HepG2 (cell line): ENCODE results near the gene ZNF783. TPM values are rescaled to one million over a fixed set of nuclear protein-coding genes. Genes with fewer than 3 reads are reported as not detected.

Source experiments
- ATAC-seq: fragments of 200-7000 bp; cut with Tn5 transposase; 3 replicates; pipeline ENCODE4 v1.9.1; 2020; ENCODE audit warnings: mild to moderate bottlenecking, moderate library complexity
- BruUV-seq: library from RNA; stranded (reverse); fragments of 400-500 nt; replicated peaks from 2 replicates; lab custom pipeline; 2021; lab: Mats Ljungman, UMichigan
- CTCF ChIA-PET: fragments of 300-600 bp; formaldehyde crosslinking; extraction: SDS; loops from one replicate; lab custom pipeline; 2021; ENCODE audit warnings: low total read pairs, inconsistent platforms, low intra/inter-chr PET ratio; lab: Yijun Ruan, JAX
- POLR2A ChIA-PET: fragments of 350-600 bp; sonication (Branson Sonifier 250); formaldehyde crosslinking; loops from one replicate; lab custom pipeline; 2020; ENCODE audit warnings: antibody characterized with exemption, inconsistent platforms; lab: Yijun Ruan, JAX
- DNase-seq: peaks from one replicate; pipeline ENCODE4 v3.0.0-alpha.2; 2015; ENCODE audit warnings: low spot score
- FAIRE-seq: peaks from 3 replicates; lab custom pipeline; 2011; peaks lifted over from hg19 to GRCh38; lab: Jason Lieb, UNC
- H2AFZ ChIP-seq: one replicate; pipeline ENCODE4 v1.6.1; 2011; ENCODE audit warnings: low read length, inconsistent platforms
- H3K27ac ChIP-seq: fragments of 300-600 bp; 3 replicates; pipeline ENCODE4 v1.8.0; 2011; ENCODE audit warnings: mixed run types, mild to moderate bottlenecking, mixed read lengths, low read length, inconsistent platforms; ENCODE audit not compliant: insufficient read depth; ENCODE audit errors: extremely low read length
- H3K27me3 ChIP-seq, 2 experiments: fragments of 200-600 bp in 1 of 2; 2 replicates in 1 of 2; 3 replicates in 1 of 2; pipeline versions ENCODE4 v1.6.0 to v1.8.0; 2011; ENCODE audit warnings: low read length in 2 of 2, mild to moderate bottlenecking in 2 of 2, moderate library complexity in 2 of 2, inconsistent platforms in 1 of 2; ENCODE audit not compliant: insufficient read depth in 2 of 2, control insufficient read depth in 1 of 2
- H3K36me3 ChIP-seq, 2 experiments: fragments of 200-600 bp in 1 of 2; replicated peaks in 1 of 2; 2 replicates in 1 of 2; 3 replicates in 1 of 2; pipeline versions ENCODE4 v1.5.1 to v1.8.0; 2011; ENCODE audit warnings: low read length in 2 of 2, inconsistent platforms in 1 of 2; ENCODE audit not compliant: insufficient read depth in 2 of 2, control insufficient read depth in 1 of 2
- H3K4me1 ChIP-seq: 2 replicates; pipeline ENCODE4 v1.5.1; 2012; ENCODE audit warnings: low read length, inconsistent platforms; ENCODE audit not compliant: insufficient read depth
- H3K4me2 ChIP-seq: 2 replicates; pipeline ENCODE4 v1.6.0; 2011; ENCODE audit warnings: low read depth, low read length, inconsistent platforms
- H3K4me3 ChIP-seq, 3 experiments: fragments of 200-600 bp in 1 of 3; sonication (generic), shearing (Covaris generic) in 1 of 3; replicated peaks in 1 of 3; 2 replicates each; pipeline ENCODE4 v1.5.1; 2011 to 2016; ENCODE audit warnings: low read length in 3 of 3, inconsistent platforms in 2 of 3, low read depth in 2 of 3, mild to moderate bottlenecking in 2 of 3, control low read depth in 1 of 3, mixed read lengths in 1 of 3; ENCODE audit not compliant: insufficient read depth in 1 of 3
- H3K79me2 ChIP-seq: one replicate; pipeline ENCODE4 v1.6.1; 2011; ENCODE audit warnings: low read length, inconsistent platforms; ENCODE audit not compliant: insufficient read depth
- H3K9ac ChIP-seq: 2 replicates; pipeline ENCODE4 v1.6.0; 2011; ENCODE audit warnings: mild to moderate bottlenecking, low read depth, low read length, inconsistent platforms; ENCODE audit not compliant: insufficient read depth
- H3K9me3 ChIP-seq: 2 replicates; pipeline ENCODE4 v1.5.1; 2012; ENCODE audit warnings: mild to moderate bottlenecking, low read length
- H4K20me1 ChIP-seq: 2 replicates; pipeline ENCODE4 v1.6.0; 2011; ENCODE audit warnings: inconsistent platforms, mild to moderate bottlenecking, low read length, moderate library complexity; ENCODE audit not compliant: insufficient read depth
- GABPA ChIP-seq, 2 experiments: IDR thresholded peaks; 2 replicates each; pipeline ENCODE4 v1.6.1; 2011 to 2016; ENCODE audit warnings: low read depth in 2 of 2, low read length in 1 of 2, missing biosample characterization in 1 of 2, missing genetic modification characterization in 1 of 2
- SIN3B ChIP-seq: fragments of 150-350 bp; IDR thresholded peaks from 2 replicates; pipeline ENCODE4 v1.6.1; 2014; ENCODE audit warnings: low read length
- TOE1 ChIP-seq: sonication (generic); formaldehyde crosslinking; IDR thresholded peaks from 2 replicates; pipeline ENCODE4 v1.4.0; 2020; ENCODE audit warnings: mild to moderate bottlenecking, missing genetic modification reagents
- TRIM24 ChIP-seq: sonication (generic); formaldehyde crosslinking; IDR thresholded peaks from 2 replicates; pipeline ENCODE4 v1.8.0; 2022; ENCODE audit warnings: mild to moderate bottlenecking, missing genetic modification reagents
- ZNF800 ChIP-seq: sonication (generic); formaldehyde crosslinking; IDR thresholded peaks from 2 replicates; pipeline ENCODE4 v1.4.0; 2020; ENCODE audit warnings: missing genetic modification reagents
- WGBS: methylation state at CpG from one replicate; pipeline ENCODE4 v1.1.6; 2017; ENCODE audit warnings: low lambda C conversion rate; 5-methylcytosine and 5-hydroxymethylcytosine counted together
- in situ Hi-C: cut with HindIII; loops from 2 replicates; pipeline ENCODE4 v1.10.0; 2017; ENCODE audit warnings: low pct_unique_long_range_greater_than_20kb; ENCODE audit not compliant: extremely low pct_ligation_motif_present
- intact Hi-C: fragments of 100-400 bp; cut with micrococcal nuclease; formaldehyde crosslinking; loops from one replicate; pipeline ENCODE4 v1.10.0; 2022; ENCODE audit not compliant: unreplicated experiment
- polyA plus RNA-seq, 8 experiments: library from polyadenylated mRNA; depleted of rRNA in 3 of 8; stranded (reverse) in 7 of 8; unstranded in 1 of 8; fragments of >200 nt; fragmentation: Illumina TruSeq in 4 of 8; extraction: Trizol in 4 of 8; gene quantifications; 2 replicates each; pipeline versions ENCODE4 v1.2.1 to v1.2.3, GENCODE V29; 2011 to 2016; ENCODE audit warnings: low read depth in 4 of 8, missing spikeins in 1 of 8, mixed read lengths in 1 of 8; ENCODE audit not compliant: insufficient read depth in 1 of 8
- total RNA-seq, 5 experiments: library from RNA; depleted of rRNA; stranded (reverse); fragments of >200 nt; fragmentation: Illumina TruSeq; extraction: Trizol; gene quantifications; 2 replicates each; pipeline ENCODE4 v1.2.3, GENCODE V29; 2016; ENCODE audit warnings: low read depth in 1 of 5

The ZNF783 gene
- total and polyA plus RNA-seq, 2 of the 13 experiments (the other 11 are each of a cell fraction or from before 2014, with no cell fraction given), result 4.1 to 5.2 TPM

- WGBS, result 97% methylated on average over 10 of the region's 10 CpGs
- no peaks in the 10 kb centered on the region for H3K79me2 ChIP-seq
- H3K4me2 ChIP-seq, result no peak overlapping the region
- H3K9me3 ChIP-seq, result no peaks in the 10 kb centered on the region
- H3K27ac ChIP-seq, result no peak overlapping the region
- H3K36me3 ChIP-seq, result peaks cover 19 to 79% of the 10 kb centered on the region in 2 experiments
- H3K4me1 ChIP-seq, result no peaks in the 10 kb centered on the region
- H3K9ac ChIP-seq, result no peak overlapping the region
- in situ Hi-C loops (no loop called here), intact Hi-C loops (no loop called here)
- BruUV-seq, result no TSS peak
- FAIRE-seq, result no peak
- no peaks in the 10 kb centered on the region for H3K27me3 ChIP-seq
- DNase-seq, result no peak
- H2AFZ ChIP-seq, result no peak overlapping the region
- ATAC-seq, result no peak
- no peak overlapping the region for H3K4me3 ChIP-seq
- POLR2A ChIA-PET, result no interaction called here
- 0 out of 2 replicates have a peak, but pooled peaks cover 3% of the 10 kb centered on the region for H4K20me1 ChIP-seq
- CTCF ChIA-PET, result no interaction called here
- TF ChIP-seq SIN3B (no peak), ZNF800 (CRISPR knock-in tag) (no peak), GABPA (IDR thresholded peaks at IDR 0.05; ENCODE audit: low read depth, low read length) (no peak), GABPA (CRISPR knock-in tag; IDR thresholded peaks at IDR 0.05; ENCODE audit: low read depth) (no peak), TRIM24 (CRISPR knock-in tag) (no peak)
Observed at GRCh38 chr7:149218469-149219420, 43.3 kb upstream of the ZNF783 start.

GRCh38 chr7:149220534-149220933, 41.5 kb upstream of the ZNF783 start:
- no peak overlapping the region for H3K27ac ChIP-seq
- 97% methylated on average over 6 of the region's 6 CpGs for WGBS
- no peak for TF ChIP-seq TOE1 (CRISPR knock-in tag)

More at GRCh38 chr7:149220534-149220933, 41.5 kb upstream of the ZNF783 start:
- CTCF ChIA-PET, result no interaction called here
- BruUV-seq, result no TSS peak
- H3K4me3 ChIP-seq, result no peak overlapping the region
- no peak overlapping the region for H2AFZ ChIP-seq
- H3K4me2 ChIP-seq, result no peak overlapping the region
- H3K27me3 ChIP-seq, result no peaks in the 10 kb centered on the region
- no peak overlapping the region for H3K9ac ChIP-seq
- peaks cover 22 to 70% of the 10 kb centered on the region in 2 experiments; a peak in 4 of 5 replicates for H3K36me3 ChIP-seq
- intact Hi-C loops (no loop called here), in situ Hi-C loops (no loop called here)
- no peaks in the 10 kb centered on the region for H3K4me1 ChIP-seq
- POLR2A ChIA-PET, result no interaction called here
- H3K9me3 ChIP-seq, result no peaks in the 10 kb centered on the region
- FAIRE-seq (no peak), ATAC-seq (no peak), DNase-seq (no peak)
- H4K20me1 ChIP-seq, result 0 out of 2 replicates have a peak, but pooled peaks cover 3% of the 10 kb centered on the region
- H3K79me2 ChIP-seq, result no peaks in the 10 kb centered on the region
